Prostate gland (tissue), 2 donors: ENCODE data around the gene NRXN3.

Experiments used
- CTCF ChIP-seq, 4 experiments: fragments of 200-600 bp in 2 of 4; fragments of 450-650 bp in 2 of 4; sonication (generic) in 2 of 4; IDR thresholded peaks; 1 replicate in 3 of 4; 2 replicates in 1 of 4; pipeline ENCODE4 v1.5.1; 2016 to 2019; ENCODE audit warnings: antibody characterized with exemption in 4 of 4, mild to moderate bottlenecking in 2 of 4, moderate library complexity in 2 of 4
- POLR2AphosphoS5 ChIP-seq: sonication (generic); formaldehyde crosslinking; IDR thresholded peaks from one replicate; pipeline ENCODE4 v1.6.1; 2017; ENCODE audit warnings: antibody characterized with exemption

- TF ChIP-seq CTCF (IDR thresholded peaks at IDR 0.05) = no peak
- TF ChIP-seq POLR2AphosphoS5 = no peak
Measured at GRCh38 chr14:79502136-79502750, 1332.1 kb downstream of the NRXN3 start.
